ENCODE data around the gene ANKS6.
"Not testable (repeated sequence)": the region's sequence is repeated elsewhere in the genome, so short reads cannot be mapped to it uniquely, and the experiment has no call there.

The ANKS6 gene

GRCh38 chr9:98691890-98692289 lies 104.5 kb downstream of the ANKS6 start:
- DNase-seq, result no peak

GRCh38 chr9:98690686-98691085 lies 105.7 kb downstream of the ANKS6 start:
- no peak for DNase-seq

- DNase-seq, result no peak
These were observed 107.5 kb downstream of the ANKS6 start for GRCh38 chr9:98688710-98689495.

- DNase-seq, result no peak
These were observed 108.4 kb downstream of the ANKS6 start for GRCh38 chr9:98687911-98688310.

GRCh38 chr9:98686961-98687855 lies 109.1 kb downstream of the ANKS6 start:
- DNase-seq, result no peak

- DNase-seq, result not testable (repeated sequence)
These were observed 111.5 kb downstream of the ANKS6 start for GRCh38 chr9:98684816-98685215.

Measured in CD4-positive, alpha-beta T cell treated with Interleukin-1 beta for 1 hour (primary cell).